ENCODE results near the gene BTBD9. TPM values are rescaled to one million over a fixed set of nuclear protein-coding genes. Genes with fewer than 3 reads are reported as not detected.

BTBD9 gene
- total RNA-seq, 1 experiment from 2014 or later: 8.9 TPM

DNA sequence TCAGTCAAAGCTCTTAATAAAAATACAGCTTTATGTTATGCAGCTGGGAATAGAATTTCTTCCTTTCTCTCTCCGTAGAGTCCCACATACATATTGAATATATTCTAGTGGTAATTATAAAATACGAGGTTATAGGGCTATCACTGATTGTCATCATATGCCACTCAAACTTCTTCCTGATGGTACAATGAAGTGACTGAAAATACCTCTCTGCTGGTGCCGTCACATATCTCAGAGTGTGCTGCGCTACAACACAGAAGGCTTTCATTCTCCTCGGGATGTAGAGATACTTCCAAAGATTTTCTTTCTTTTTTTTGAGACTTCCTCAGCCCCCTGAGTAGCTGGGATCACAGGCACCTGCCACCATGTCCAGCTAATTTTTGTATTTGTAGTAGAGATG is 249.9 kb downstream of the BTBD9 start:
- no peak overlapping the region for H3K4ac ChIP-seq (ENCODE audit: low read depth, low read length)
- H3K9me3 Mint-ChIP-seq: no peaks in the 10 kb centered on the region
- H2BK15ac ChIP-seq (ENCODE audit: low read depth, low read length): no peak overlapping the region
- WGBS (ENCODE audit: extremely low coverage, insufficient read length, low lambda C conversion rate): no CpG with 5 or more reads among the region's 5 CpGs
- H4K20me1 ChIP-seq (ENCODE audit: control insufficient read depth, insufficient read depth, insufficient read length): no peaks in the 10 kb centered on the region
- H2BK120ac ChIP-seq (ENCODE audit: low read depth, low read length, poor library complexity, severe bottlenecking): no peak overlapping the region
- DNase-seq: no peak
- no peak overlapping the region for H2AK5ac ChIP-seq (ENCODE audit: insufficient read length, low read length)
- H2BK5ac ChIP-seq (ENCODE audit: insufficient read length, low read length): no peak overlapping the region
- no peaks in the 10 kb centered on the region for H3K27me3 Mint-ChIP-seq (ENCODE audit: low read depth)
- H3K27me3 ChIP-seq (ENCODE audit: insufficient read depth, low read length): no peaks in the 10 kb centered on the region
- H3K4me2 ChIP-seq (ENCODE audit: insufficient read depth, insufficient read length, low read length): no peak overlapping the region
- H3K4me3 Mint-ChIP-seq: no peak overlapping the region
- no peak overlapping the region for H3K9ac ChIP-seq (ENCODE audit: extremely low read depth, insufficient read length, low read length)
- TF ChIP-seq, protein P1, sequence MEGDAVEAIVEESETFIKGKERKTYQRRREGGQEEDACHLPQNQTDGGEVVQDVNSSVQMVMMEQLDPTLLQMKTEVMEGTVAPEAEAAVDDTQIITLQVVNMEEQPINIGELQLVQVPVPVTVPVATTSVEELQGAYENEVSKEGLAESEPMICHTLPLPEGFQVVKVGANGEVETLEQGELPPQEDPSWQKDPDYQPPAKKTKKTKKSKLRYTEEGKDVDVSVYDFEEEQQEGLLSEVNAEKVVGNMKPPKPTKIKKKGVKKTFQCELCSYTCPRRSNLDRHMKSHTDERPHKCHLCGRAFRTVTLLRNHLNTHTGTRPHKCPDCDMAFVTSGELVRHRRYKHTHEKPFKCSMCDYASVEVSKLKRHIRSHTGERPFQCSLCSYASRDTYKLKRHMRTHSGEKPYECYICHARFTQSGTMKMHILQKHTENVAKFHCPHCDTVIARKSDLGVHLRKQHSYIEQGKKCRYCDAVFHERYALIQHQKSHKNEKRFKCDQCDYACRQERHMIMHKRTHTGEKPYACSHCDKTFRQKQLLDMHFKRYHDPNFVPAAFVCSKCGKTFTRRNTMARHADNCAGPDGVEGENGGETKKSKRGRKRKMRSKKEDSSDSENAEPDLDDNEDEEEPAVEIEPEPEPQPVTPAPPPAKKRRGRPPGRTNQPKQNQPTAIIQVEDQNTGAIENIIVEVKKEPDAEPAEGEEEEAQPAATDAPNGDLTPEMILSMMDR (conservative IDR thresholded peaks at IDR 0.05): no peak
- H4K91ac ChIP-seq (ENCODE audit: insufficient read length, low read depth, low read length): no peak overlapping the region
- H4K5ac ChIP-seq (ENCODE audit: insufficient read length, low read depth, low read length): no peak overlapping the region
- H3K9me3 ChIP-seq (ENCODE audit: control insufficient read depth, low read depth, low read length): no peaks in the 10 kb centered on the region
- H4K8ac ChIP-seq (replicated peaks; ENCODE audit: insufficient read length, low read depth, low read length): no peak overlapping the region
- no peak overlapping the region for H2BK20ac ChIP-seq (ENCODE audit: low read depth, low read length, poor library complexity, severe bottlenecking)
- H3K79me2 ChIP-seq (ENCODE audit: insufficient read depth, low read length): no peaks in the 10 kb centered on the region
- H3K4me1 Mint-ChIP-seq: peaks cover 17 to 31% of the 10 kb centered on the region in 2 experiments
- no peak overlapping the region for H2AFZ ChIP-seq (ENCODE audit: low read length)
- H3K79me1 ChIP-seq (ENCODE audit: insufficient read depth, low read depth, low read length, poor library complexity, severe bottlenecking): no peaks in the 10 kb centered on the region
- no peaks in the 10 kb centered on the region for H3K23me2 ChIP-seq (ENCODE audit: insufficient read length, low read depth, low read length, poor library complexity, severe bottlenecking)
- H3K14ac ChIP-seq (ENCODE audit: insufficient read depth, low read length): no peak overlapping the region
- no peak overlapping the region for H2BK12ac ChIP-seq (ENCODE audit: insufficient read length, low read depth, low read length)
- no peak overlapping the region for H3K23ac ChIP-seq (ENCODE audit: insufficient read length, low read depth, low read length)
- peaks cover 2% of the 10 kb centered on the region; the same call in 1 of the 2 replicates for H3K4me1 ChIP-seq (ENCODE audit: insufficient read depth, low read length)
- H3T11ph ChIP-seq (ENCODE audit: low read length): no peak overlapping the region
- no peaks in the 10 kb centered on the region; a peak in 1 of 7 replicates for H3K36me3 Mint-ChIP-seq (ENCODE audit: insufficient read depth in 1 of 3, low read depth in 3 of 3)
- no peak overlapping the region for H3K18ac ChIP-seq (ENCODE audit: insufficient read length, low read depth, low read length)
- H3K27ac ChIP-seq (ENCODE audit: insufficient read length, low read depth, low read length): no peak overlapping the region
- H3K56ac ChIP-seq (ENCODE audit: insufficient read length, low read depth, low read length): no peak overlapping the region
- H3K27ac Mint-ChIP-seq: no peak overlapping the region

Data from H9 (cell line).